GM12878 (cell line): ENCODE results near the gene RABGEF1.

Experiments used
- EZH2 ChIP-seq: IDR thresholded peaks from 2 replicates; pipeline ENCODE4 v1.6.1; 2012; ENCODE audit warnings: low read depth, mild to moderate bottlenecking, control low read depth, inconsistent platforms, low read length, borderline replicate concordance; ENCODE audit not compliant: control insufficient read depth
- MYC ChIP-seq: IDR thresholded peaks from 2 replicates; pipeline ENCODE4 v1.6.1; 2011; ENCODE audit warnings: mild to moderate bottlenecking, low read length, moderate library complexity, inconsistent platforms; ENCODE audit not compliant: insufficient read depth, insufficient replicate concordance, insufficient read length, severe bottlenecking
- POLR2AphosphoS2 ChIP-seq: IDR thresholded peaks from 2 replicates; pipeline ENCODE4 v1.6.1; 2011; ENCODE audit warnings: low read depth, mild to moderate bottlenecking, low read length, improper control_type of control experiment, moderate library complexity
- TF ChIP-seq, protein P1 (sequence below), 3 experiments: IDR thresholded peaks in 2 of 3; conservative IDR thresholded peaks in 1 of 3; 2 replicates each; pipeline ENCODE4 v1.5.1; 2011; ENCODE audit warnings: low read depth in 3 of 3, low read length in 3 of 3, mild to moderate bottlenecking in 3 of 3, control low read depth in 2 of 3, moderate library complexity in 2 of 3, inconsistent platforms in 1 of 3, mixed read lengths in 1 of 3; ENCODE audit not compliant: control insufficient read depth in 2 of 3, insufficient read depth in 1 of 3; ENCODE audit errors: extremely low read depth in 1 of 3

DNA sequence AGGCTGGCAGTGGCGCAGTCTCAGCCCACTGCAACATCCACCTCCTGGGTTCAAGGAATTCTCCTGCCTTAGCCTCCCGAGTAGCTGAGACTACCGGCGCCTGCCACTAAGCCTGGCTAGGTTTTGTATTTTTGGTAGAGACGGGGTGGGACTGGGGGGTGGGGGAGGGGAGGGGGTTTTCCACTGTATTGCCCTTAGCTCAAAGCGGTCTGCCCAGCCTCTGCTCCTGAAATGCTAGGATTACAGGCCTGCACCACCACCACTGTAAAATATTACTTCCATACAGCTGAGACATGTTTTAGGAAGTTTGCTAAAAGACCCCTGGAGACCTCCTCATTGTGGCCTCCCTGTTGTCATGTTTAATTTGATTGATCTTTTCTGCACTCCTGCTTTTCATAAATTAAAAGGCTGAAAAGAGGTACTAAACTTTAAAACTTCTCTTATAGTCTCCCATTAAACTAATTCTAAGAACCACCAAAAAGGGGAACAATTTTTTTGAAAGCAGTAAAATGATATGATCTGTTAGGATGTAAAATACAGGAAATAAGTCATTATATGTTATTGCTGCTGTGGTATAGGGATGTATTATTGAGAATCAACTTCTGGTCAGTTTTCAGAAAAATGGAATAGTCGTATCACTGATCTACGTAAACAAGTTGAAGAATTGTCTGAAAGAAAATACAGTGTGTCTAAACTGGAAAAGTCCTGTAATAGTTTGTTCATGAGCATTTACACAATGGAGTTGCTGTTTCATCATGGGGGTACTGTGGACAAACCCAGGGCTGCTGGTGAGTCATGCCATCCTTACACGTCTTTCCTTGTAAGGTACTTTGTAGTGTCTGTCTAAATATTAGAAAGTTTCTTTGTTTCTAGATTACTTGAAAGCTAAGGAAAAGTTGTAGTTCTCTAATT is 107.6 kb downstream of the RABGEF1 start:
- no peak for TF ChIP-seq MYC
- no peak for TF ChIP-seq POLR2AphosphoS2
- TF ChIP-seq, protein P1, sequence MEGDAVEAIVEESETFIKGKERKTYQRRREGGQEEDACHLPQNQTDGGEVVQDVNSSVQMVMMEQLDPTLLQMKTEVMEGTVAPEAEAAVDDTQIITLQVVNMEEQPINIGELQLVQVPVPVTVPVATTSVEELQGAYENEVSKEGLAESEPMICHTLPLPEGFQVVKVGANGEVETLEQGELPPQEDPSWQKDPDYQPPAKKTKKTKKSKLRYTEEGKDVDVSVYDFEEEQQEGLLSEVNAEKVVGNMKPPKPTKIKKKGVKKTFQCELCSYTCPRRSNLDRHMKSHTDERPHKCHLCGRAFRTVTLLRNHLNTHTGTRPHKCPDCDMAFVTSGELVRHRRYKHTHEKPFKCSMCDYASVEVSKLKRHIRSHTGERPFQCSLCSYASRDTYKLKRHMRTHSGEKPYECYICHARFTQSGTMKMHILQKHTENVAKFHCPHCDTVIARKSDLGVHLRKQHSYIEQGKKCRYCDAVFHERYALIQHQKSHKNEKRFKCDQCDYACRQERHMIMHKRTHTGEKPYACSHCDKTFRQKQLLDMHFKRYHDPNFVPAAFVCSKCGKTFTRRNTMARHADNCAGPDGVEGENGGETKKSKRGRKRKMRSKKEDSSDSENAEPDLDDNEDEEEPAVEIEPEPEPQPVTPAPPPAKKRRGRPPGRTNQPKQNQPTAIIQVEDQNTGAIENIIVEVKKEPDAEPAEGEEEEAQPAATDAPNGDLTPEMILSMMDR (IDR thresholded peaks at IDR 0.05 in 2 of 3, conservative IDR thresholded peaks at IDR 0.05 in 1 of 3; ENCODE audit: control insufficient read depth in 2 of 3, extremely low read depth in 1 of 3, insufficient read depth in 1 of 3, low read depth in 3 of 3, low read length in 3 of 3) = no peak
- TF ChIP-seq EZH2 = no peak
